HEK293 (cell line): ENCODE measurements around the gene SRSF8.

ENCODE experiments used
- FEZF1 ChIP-seq: fragments of 450-650 bp; formaldehyde crosslinking; IDR thresholded peaks from 2 replicates; pipeline ENCODE4 v1.5.1; 2016; ENCODE audit warnings: missing biosample characterization, missing genetic modification characterization
- GLI4 ChIP-seq: fragments of 450-650 bp; formaldehyde crosslinking; IDR thresholded peaks from 2 replicates; pipeline ENCODE4 v1.5.1; 2016; ENCODE audit warnings: missing biosample characterization, missing genetic modification characterization
- GLIS1 ChIP-seq: fragments of 450-650 bp; formaldehyde crosslinking; IDR thresholded peaks from 2 replicates; pipeline ENCODE4 v1.5.1; 2016; ENCODE audit warnings: missing biosample characterization, missing genetic modification characterization
- KLF10 ChIP-seq: fragments of 450-650 bp; IDR thresholded peaks from 2 replicates; pipeline ENCODE4 v1.5.1; 2018; ENCODE audit warnings: missing biosample characterization, mild to moderate bottlenecking, missing genetic modification characterization
- KLF7 ChIP-seq: fragments of 450-650 bp; formaldehyde crosslinking; IDR thresholded peaks from 2 replicates; pipeline ENCODE4 v1.5.1; 2016; ENCODE audit warnings: missing biosample characterization, missing genetic modification characterization, borderline replicate concordance
- SALL2 ChIP-seq: fragments of 450-650 bp; formaldehyde crosslinking; IDR thresholded peaks from 2 replicates; pipeline ENCODE4 v1.5.0; 2017; ENCODE audit warnings: missing biosample characterization, mild to moderate bottlenecking, missing genetic modification characterization, borderline replicate concordance
- SP7 ChIP-seq: fragments of 450-650 bp; formaldehyde crosslinking; IDR thresholded peaks from 2 replicates; pipeline ENCODE4 v1.5.1; 2016; ENCODE audit warnings: missing biosample characterization, missing genetic modification characterization
- WT1 ChIP-seq: fragments of 450-650 bp; formaldehyde crosslinking; IDR thresholded peaks from 2 replicates; pipeline ENCODE4 v1.5.1; 2016; ENCODE audit warnings: missing biosample characterization, missing genetic modification characterization
- ZBTB1 ChIP-seq: fragments of 450-650 bp; formaldehyde crosslinking; IDR thresholded peaks from 2 replicates; pipeline ENCODE4 v1.5.1; 2016; ENCODE audit warnings: missing biosample characterization, missing genetic modification characterization
- ZIC2 ChIP-seq: fragments of 450-650 bp; formaldehyde crosslinking; IDR thresholded peaks from 2 replicates; pipeline ENCODE4 v1.5.1; 2016; ENCODE audit warnings: missing biosample characterization, missing genetic modification characterization
- ZNF155 ChIP-seq: fragments of 450-650 bp; formaldehyde crosslinking; IDR thresholded peaks from 2 replicates; pipeline ENCODE4 v1.5.1; 2016; ENCODE audit warnings: missing biosample characterization, missing genetic modification characterization
- ZNF175 ChIP-seq: fragments of 450-650 bp; formaldehyde crosslinking; IDR thresholded peaks from 2 replicates; pipeline ENCODE4 v1.5.1; 2016; ENCODE audit warnings: missing biosample characterization, missing genetic modification characterization
- ZNF24 ChIP-seq: fragments of 450-650 bp; formaldehyde crosslinking; IDR thresholded peaks from 2 replicates; pipeline ENCODE4 v1.5.1; 2016; ENCODE audit warnings: missing biosample characterization, missing genetic modification characterization
- ZNF26 ChIP-seq: fragments of 450-650 bp; formaldehyde crosslinking; IDR thresholded peaks from 2 replicates; pipeline ENCODE4 v1.5.1; 2016; ENCODE audit warnings: missing biosample characterization, missing genetic modification characterization
- ZNF366 ChIP-seq: fragments of 450-650 bp; formaldehyde crosslinking; conservative IDR thresholded peaks from 2 replicates; pipeline ENCODE4 v1.5.1; 2016; ENCODE audit warnings: missing biosample characterization, missing genetic modification characterization
- ZNF530 ChIP-seq: fragments of 450-650 bp; formaldehyde crosslinking; IDR thresholded peaks from 2 replicates; pipeline ENCODE4 v1.5.1; 2016; ENCODE audit warnings: low read depth, missing biosample characterization, missing genetic modification characterization
- ZNF777 ChIP-seq: fragments of 450-650 bp; formaldehyde crosslinking; IDR thresholded peaks from 2 replicates; pipeline ENCODE4 v1.5.1; 2017; ENCODE audit warnings: missing biosample characterization, missing genetic modification characterization, borderline replicate concordance
- ZNF843 ChIP-seq: fragments of 450-650 bp; formaldehyde crosslinking; IDR thresholded peaks from 2 replicates; pipeline ENCODE4 v1.5.1; 2016; ENCODE audit warnings: missing biosample characterization, missing genetic modification characterization
- TF ChIP-seq, protein P1 (sequence below): fragments of 450-650 bp; formaldehyde crosslinking; IDR thresholded peaks from 2 replicates; pipeline ENCODE4 v1.5.1; 2016; ENCODE audit warnings: missing biosample characterization, missing genetic modification characterization
- TF ChIP-seq, protein P2 (sequence below): fragments of 450-650 bp; formaldehyde crosslinking; IDR thresholded peaks from 2 replicates; pipeline ENCODE4 v1.5.1; 2017; ENCODE audit warnings: missing biosample characterization, missing genetic modification characterization
- TF ChIP-seq, protein P3 (sequence below): fragments of 450-650 bp; formaldehyde crosslinking; IDR thresholded peaks from 2 replicates; pipeline ENCODE4 v1.5.1; 2016; ENCODE audit warnings: missing biosample characterization, missing genetic modification characterization
- TF ChIP-seq, protein P4 (sequence below): fragments of 450-650 bp; formaldehyde crosslinking; optimal IDR thresholded peaks from 2 replicates; pipeline ENCODE3; 2016; ENCODE audit warnings: missing biosample characterization, mild to moderate bottlenecking, missing genetic modification characterization

Gene SRSF8

GRCh38 chr11:95074792-95075563 is 8.3 kb downstream of the SRSF8 start (continued):
- TF ChIP-seq, protein P1, sequence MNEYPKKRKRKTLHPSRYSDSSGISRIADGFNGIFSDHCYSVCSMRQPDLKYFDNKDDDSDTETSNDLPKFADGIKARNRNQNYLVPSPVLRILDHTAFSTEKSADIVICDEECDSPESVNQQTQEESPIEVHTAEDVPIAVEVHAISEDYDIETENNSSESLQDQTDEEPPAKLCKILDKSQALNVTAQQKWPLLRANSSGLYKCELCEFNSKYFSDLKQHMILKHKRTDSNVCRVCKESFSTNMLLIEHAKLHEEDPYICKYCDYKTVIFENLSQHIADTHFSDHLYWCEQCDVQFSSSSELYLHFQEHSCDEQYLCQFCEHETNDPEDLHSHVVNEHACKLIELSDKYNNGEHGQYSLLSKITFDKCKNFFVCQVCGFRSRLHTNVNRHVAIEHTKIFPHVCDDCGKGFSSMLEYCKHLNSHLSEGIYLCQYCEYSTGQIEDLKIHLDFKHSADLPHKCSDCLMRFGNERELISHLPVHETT (tag by site-specific recombination): no peak
- TF ChIP-seq ZNF24 (tag by site-specific recombination): peak; percentile 32; the same call in 1 of the 2 replicates
- no peak for TF ChIP-seq ZNF175 (tag by site-specific recombination)
- peak; percentile 31; the same call in 1 of the 2 replicates for TF ChIP-seq ZIC2 (tag by site-specific recombination)
- TF ChIP-seq, protein P2, sequence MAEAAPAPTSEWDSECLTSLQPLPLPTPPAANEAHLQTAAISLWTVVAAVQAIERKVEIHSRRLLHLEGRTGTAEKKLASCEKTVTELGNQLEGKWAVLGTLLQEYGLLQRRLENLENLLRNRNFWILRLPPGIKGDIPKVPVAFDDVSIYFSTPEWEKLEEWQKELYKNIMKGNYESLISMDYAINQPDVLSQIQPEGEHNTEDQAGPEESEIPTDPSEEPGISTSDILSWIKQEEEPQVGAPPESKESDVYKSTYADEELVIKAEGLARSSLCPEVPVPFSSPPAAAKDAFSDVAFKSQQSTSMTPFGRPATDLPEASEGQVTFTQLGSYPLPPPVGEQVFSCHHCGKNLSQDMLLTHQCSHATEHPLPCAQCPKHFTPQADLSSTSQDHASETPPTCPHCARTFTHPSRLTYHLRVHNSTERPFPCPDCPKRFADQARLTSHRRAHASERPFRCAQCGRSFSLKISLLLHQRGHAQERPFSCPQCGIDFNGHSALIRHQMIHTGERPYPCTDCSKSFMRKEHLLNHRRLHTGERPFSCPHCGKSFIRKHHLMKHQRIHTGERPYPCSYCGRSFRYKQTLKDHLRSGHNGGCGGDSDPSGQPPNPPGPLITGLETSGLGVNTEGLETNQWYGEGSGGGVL (tag by site-specific recombination): no peak; the same call in 1 of the 2 replicates
- no peak for TF ChIP-seq FEZF1 (tag by site-specific recombination)
- no peak for TF ChIP-seq WT1 (tag by site-specific recombination)
- TF ChIP-seq ZBTB1 (tag by site-specific recombination): no peak
- no peak for TF ChIP-seq ZNF777
- no peak for TF ChIP-seq ZNF530 (tag by site-specific recombination)
- TF ChIP-seq GLI4: no peak
- TF ChIP-seq GLIS1: no peak
- no peak for TF ChIP-seq SALL2
- no peak for TF ChIP-seq ZNF843
- TF ChIP-seq, protein P3, sequence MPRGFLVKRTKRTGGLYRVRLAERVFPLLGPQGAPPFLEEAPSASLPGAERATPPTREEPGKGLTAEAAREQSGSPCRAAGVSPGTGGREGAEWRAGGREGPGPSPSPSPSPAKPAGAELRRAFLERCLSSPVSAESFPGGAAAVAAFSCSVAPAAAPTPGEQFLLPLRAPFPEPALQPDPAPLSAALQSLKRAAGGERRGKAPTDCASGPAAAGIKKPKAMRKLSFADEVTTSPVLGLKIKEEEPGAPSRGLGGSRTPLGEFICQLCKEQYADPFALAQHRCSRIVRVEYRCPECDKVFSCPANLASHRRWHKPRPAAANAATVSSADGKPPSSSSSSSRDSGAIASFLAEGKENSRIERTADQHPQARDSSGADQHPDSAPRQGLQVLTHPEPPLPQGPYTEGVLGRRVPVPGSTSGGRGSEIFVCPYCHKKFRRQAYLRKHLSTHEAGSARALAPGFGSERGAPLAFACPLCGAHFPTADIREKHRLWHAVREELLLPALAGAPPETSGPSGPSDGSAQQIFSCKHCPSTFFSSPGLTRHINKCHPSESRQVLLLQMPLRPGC (tag by site-specific recombination): no peak
- no peak for TF ChIP-seq KLF7 (tag by site-specific recombination)
- TF ChIP-seq ZNF366: peak; percentile 23; the same call in 1 of the 2 replicates
- TF ChIP-seq SP7 (tag by site-specific recombination): peak; percentile 48; the same call in 1 of the 2 replicates
- TF ChIP-seq ZNF155 (tag by site-specific recombination): no peak
- TF ChIP-seq ZNF26 (tag by site-specific recombination): no peak
- no peak for TF ChIP-seq KLF10 (tag by site-specific recombination)
- TF ChIP-seq, protein P4, sequence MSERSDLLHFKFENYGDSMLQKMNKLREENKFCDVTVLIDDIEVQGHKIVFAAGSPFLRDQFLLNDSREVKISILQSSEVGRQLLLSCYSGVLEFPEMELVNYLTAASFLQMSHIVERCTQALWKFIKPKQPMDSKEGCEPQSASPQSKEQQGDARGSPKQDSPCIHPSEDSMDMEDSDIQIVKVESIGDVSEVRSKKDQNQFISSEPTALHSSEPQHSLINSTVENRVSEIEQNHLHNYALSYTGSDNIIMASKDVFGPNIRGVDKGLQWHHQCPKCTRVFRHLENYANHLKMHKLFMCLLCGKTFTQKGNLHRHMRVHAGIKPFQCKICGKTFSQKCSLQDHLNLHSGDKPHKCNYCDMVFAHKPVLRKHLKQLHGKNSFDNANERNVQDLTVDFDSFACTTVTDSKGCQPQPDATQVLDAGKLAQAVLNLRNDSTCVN (tag by site-specific recombination): no peak
- TF ChIP-seq, all 188 proteins: peak for 7
